Measurements from ENCODE around the gene ACOT7.

DNA sequence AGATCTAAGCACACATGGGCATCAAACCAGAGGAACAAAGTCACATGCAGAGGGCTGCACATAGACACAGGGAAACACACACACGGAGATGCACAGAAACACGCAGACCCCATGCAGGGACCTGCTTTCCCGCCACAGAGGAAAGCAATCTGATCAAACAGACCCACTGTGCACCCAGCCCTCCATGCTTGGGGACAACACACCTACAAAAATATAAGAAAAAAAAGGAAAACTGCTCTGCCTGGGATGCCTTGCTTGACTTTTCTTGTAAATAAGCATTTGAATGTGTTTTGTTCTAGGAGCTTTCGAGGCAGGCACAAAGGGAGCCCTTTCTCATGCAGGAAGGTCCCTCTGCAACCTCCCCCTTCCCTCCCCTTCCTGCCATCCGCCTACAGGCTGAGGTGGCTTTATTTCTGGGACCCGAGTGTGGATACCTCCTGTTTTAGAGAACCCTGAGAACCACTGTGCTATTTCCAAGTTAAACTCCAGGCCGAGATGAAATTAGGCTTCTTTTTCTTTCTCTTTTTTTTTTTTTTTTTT lies 154.3 kb downstream of the ACOT7 start:
- TF ChIP-seq, protein P1, sequence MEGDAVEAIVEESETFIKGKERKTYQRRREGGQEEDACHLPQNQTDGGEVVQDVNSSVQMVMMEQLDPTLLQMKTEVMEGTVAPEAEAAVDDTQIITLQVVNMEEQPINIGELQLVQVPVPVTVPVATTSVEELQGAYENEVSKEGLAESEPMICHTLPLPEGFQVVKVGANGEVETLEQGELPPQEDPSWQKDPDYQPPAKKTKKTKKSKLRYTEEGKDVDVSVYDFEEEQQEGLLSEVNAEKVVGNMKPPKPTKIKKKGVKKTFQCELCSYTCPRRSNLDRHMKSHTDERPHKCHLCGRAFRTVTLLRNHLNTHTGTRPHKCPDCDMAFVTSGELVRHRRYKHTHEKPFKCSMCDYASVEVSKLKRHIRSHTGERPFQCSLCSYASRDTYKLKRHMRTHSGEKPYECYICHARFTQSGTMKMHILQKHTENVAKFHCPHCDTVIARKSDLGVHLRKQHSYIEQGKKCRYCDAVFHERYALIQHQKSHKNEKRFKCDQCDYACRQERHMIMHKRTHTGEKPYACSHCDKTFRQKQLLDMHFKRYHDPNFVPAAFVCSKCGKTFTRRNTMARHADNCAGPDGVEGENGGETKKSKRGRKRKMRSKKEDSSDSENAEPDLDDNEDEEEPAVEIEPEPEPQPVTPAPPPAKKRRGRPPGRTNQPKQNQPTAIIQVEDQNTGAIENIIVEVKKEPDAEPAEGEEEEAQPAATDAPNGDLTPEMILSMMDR (IDR thresholded peaks at IDR 0.05) = no peak
- TF ChIP-seq POLR2A (IDR thresholded peaks at IDR 0.05; ENCODE audit: low read depth) = no peak

All from esophagus muscularis mucosa (tissue), 3 donors.